HT1080 (cell line): ENCODE data around the gene ACOD1. TPM values are rescaled to one million over a fixed set of nuclear protein-coding genes. Genes with fewer than 3 reads are reported as not detected.
"Not testable (repeated sequence)": the region's sequence is repeated elsewhere in the genome, so short reads cannot be mapped to it uniquely, and the experiment has no call there.

Source experiments
- DNase-seq: peaks from one replicate; pipeline ENCODE4 v3.0.0-alpha.2; 2015; ENCODE audit warnings: low read depth
- total RNA-seq: library from RNA; depleted of rRNA; stranded (reverse); fragments of >200 nt; shearing (Covaris generic); gene quantifications from 2 replicates; pipeline ENCODE4 v1.2.3, GENCODE V29; 2014

The ACOD1 gene
- total RNA-seq, 1 experiment from 2014 or later: not detected

- DNase-seq: no peak
Measured at GRCh38 chr13:76953968-76954367, 5.7 kb downstream of the ACOD1 start.

GRCh38 chr13:76954538-76954937 lies 6.2 kb downstream of the ACOD1 start:
- no peak for DNase-seq

GRCh38 chr13:76955193-76955592 lies 6.9 kb downstream of the ACOD1 start:
- no peak for DNase-seq

GRCh38 chr13:76955661-76956060 lies 7.3 kb downstream of the ACOD1 start:
- DNase-seq: no peak

- no peak for DNase-seq
Measured at GRCh38 chr13:76958841-76959432, 10.6 kb downstream of the ACOD1 start.

GRCh38 chr13:76959734-76960133 lies 11.4 kb downstream of the ACOD1 start:
- not testable (repeated sequence) for DNase-seq

GRCh38 chr13:76965759-76966421 lies 17.6 kb downstream of the ACOD1 start:
- DNase-seq: peak; percentile 13

- DNase-seq: no peak
Measured at GRCh38 chr13:76967031-76967430, 18.7 kb downstream of the ACOD1 start.

- no peak for DNase-seq
Measured at GRCh38 chr13:76968041-76968440, 19.7 kb downstream of the ACOD1 start.

- peak; percentile 51 for DNase-seq
Measured at GRCh38 chr13:76969488-76970365, 21.4 kb downstream of the ACOD1 start.

GRCh38 chr13:76971215-76971614 lies 22.9 kb downstream of the ACOD1 start:
- DNase-seq: no peak

- DNase-seq: no peak
Measured at GRCh38 chr13:76971851-76972829, 23.8 kb downstream of the ACOD1 start.

- DNase-seq: no peak
Measured at GRCh38 chr13:76973920-76974617, 25.8 kb downstream of the ACOD1 start.

- no peak for DNase-seq
Measured at GRCh38 chr13:76974618-76974975, 26.3 kb downstream of the ACOD1 start.

- no peak for DNase-seq
Measured at GRCh38 chr13:76975863-76976262, 27.6 kb downstream of the ACOD1 start.

GRCh38 chr13:76976490-76976889 lies 28.2 kb downstream of the ACOD1 start:
- peak; percentile 10 for DNase-seq

- DNase-seq: no peak
Measured at GRCh38 chr13:76976929-76977328, 28.6 kb downstream of the ACOD1 start.

- DNase-seq: peak; percentile 61
Measured at GRCh38 chr13:76980075-76980718, 31.9 kb downstream of the ACOD1 start.

- DNase-seq: no peak
Measured at GRCh38 chr13:76982061-76982460, 33.8 kb downstream of the ACOD1 start.

- DNase-seq: no peak
Measured at GRCh38 chr13:76983676-76984075, 35.4 kb downstream of the ACOD1 start.
